AG09309 (cell line): ENCODE data around the gene ZW10.

Source experiments
- DNase-seq: peaks from one replicate; pipeline ENCODE4 v3.0.0-alpha.2; 2010; ENCODE audit warnings: low read depth
- H3K4me3 ChIP-seq: 2 replicates; pipeline ENCODE4 v1.5.1; 2011; ENCODE audit warnings: mild to moderate bottlenecking, low read depth, low read length, moderate library complexity; ENCODE audit not compliant: control insufficient read depth
- TF ChIP-seq, protein P1 (sequence below): IDR thresholded peaks from 2 replicates; pipeline ENCODE4 v1.5.1; 2011; ENCODE audit warnings: mild to moderate bottlenecking, low read depth, low read length, inconsistent platforms; ENCODE audit not compliant: insufficient read depth, control insufficient read depth; ENCODE audit errors: missing control alignments

Gene ZW10

DNA sequence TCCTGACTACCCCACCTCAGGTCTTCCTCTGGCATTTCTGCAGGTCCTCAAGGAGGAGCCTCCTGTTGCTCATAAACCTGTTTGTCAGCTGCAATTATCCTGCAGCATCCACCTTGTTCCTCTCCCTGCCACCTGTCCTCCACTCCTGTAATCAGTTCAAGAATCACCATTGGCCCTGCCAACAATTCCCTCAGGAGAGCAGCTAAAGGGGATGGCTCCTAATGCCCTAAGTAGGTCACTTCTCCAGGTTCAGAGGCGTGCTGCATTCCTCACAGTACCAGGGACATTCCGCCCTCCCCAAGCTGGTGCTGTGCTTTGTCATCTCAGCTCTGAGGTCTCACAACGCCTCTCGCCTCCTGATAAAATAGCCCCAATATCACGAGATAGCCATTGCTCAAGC lies 8.2 kb upstream of the ZW10 start:
- DNase-seq = no peak

DNA sequence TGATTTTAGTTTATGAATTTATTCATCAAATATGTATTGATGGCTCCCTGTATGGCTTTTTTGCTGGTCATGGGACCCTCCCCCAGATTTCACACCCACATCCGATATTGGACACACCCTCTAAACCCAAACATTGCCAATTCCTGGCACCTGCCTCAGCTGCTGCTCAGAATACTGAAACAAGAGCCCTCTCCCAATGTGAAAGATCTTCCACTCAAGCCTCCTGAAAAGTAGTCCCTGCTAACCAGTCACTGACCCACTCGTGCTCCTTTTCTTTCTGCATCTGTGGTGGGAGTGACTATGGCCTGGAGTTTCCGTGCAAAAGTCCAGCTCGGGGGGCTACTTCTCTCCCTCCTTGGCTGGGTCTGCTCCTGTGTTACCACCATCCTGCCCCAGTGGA lies 6.0 kb upstream of the ZW10 start, which contains the start of gene CLDN25:
TSS of gene CLDN25 (plus strand) at position 301 of the 400 bp plus-strand sequence. CDS start at position 301, 0 bp downstream.
- TF ChIP-seq, protein P1, sequence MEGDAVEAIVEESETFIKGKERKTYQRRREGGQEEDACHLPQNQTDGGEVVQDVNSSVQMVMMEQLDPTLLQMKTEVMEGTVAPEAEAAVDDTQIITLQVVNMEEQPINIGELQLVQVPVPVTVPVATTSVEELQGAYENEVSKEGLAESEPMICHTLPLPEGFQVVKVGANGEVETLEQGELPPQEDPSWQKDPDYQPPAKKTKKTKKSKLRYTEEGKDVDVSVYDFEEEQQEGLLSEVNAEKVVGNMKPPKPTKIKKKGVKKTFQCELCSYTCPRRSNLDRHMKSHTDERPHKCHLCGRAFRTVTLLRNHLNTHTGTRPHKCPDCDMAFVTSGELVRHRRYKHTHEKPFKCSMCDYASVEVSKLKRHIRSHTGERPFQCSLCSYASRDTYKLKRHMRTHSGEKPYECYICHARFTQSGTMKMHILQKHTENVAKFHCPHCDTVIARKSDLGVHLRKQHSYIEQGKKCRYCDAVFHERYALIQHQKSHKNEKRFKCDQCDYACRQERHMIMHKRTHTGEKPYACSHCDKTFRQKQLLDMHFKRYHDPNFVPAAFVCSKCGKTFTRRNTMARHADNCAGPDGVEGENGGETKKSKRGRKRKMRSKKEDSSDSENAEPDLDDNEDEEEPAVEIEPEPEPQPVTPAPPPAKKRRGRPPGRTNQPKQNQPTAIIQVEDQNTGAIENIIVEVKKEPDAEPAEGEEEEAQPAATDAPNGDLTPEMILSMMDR = no peak
- DNase-seq = no peak
- no peak within 1 kb of the TSS for H3K4me3 ChIP-seq

More for the DNA sequence above, 8.2 kb upstream of the ZW10 start:
- H3K4me3 ChIP-seq = no peak overlapping the region
- TF ChIP-seq, protein P1 = no peak

DNA sequence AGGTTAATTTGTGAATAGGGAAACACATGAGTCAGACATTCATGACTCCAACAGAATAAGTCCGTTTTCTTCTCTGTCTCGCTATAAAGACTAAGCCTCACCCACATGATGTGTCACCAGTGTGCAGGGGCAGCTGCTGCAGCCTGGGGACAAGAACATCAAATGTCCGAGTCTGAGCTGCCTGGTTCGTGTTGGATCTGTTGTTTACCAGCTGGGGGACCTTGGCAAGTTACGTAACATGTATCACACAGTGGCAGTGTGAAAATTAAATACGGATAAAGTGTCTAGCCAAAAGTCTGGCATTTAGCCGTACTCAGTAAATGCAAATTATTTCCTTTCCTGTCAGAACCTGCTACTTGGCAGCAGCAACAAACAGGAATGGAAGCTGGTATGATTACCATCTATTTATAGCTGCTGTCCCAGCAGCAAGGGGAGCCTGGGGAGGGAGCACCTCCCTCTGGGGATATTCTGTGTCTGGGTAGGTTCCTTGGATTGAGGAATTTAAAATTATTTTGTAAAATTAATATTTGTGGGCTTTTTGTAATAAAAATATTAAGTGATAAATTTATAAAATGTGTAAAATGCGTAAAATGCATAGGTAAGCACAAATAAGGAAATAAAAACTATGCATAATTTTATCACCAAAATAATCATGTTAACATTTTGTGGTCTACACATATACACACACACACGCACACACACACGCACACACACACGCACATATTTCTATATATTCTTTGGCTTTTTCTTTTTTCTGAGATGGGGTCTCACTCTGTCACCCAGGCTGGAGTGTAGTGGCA lies 4.8 kb upstream of the ZW10 start:
- no peak for DNase-seq
- TF ChIP-seq, protein P1 = no peak
- no peak overlapping the region for H3K4me3 ChIP-seq

DNA sequence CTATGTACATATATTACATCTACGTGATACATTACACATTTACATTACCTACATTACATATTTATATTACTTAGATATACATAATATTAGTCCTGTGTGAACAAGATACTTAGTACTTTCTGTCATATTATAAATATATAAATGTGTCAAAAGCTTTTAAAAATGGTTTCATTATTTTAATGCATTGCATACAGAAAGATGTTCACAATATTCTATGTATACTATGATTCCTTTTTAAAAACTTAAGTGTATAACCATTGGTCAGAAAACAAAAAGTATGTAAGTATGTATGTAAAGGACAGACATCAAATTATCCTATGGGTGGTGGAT lies 647 bp upstream of the ZW10 start:
- TF ChIP-seq, protein P1 = no peak
- no peak for DNase-seq
- peak overlapping the region; percentile 62; the same call in 1 of the 2 replicates for H3K4me3 ChIP-seq

DNA sequence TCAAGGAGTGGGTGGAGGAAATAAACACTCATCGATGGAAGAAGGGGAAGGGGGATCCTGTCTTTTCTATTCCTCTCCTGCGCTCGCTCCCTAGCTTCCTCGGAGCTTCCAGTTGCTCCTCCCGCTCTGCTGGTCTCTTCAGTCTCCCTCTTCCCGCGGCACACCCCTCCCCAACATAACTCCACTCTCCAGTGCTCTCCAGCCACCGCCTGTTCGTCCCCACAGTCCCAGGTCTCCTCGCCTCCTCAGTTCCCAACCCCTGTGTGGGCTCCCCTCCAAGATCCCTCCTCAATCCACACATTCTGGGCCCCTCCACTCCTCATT lies 438 bp downstream of the ZW10 start:
- DNase-seq = no peak
- TF ChIP-seq, protein P1 = no peak
- H3K4me3 ChIP-seq = peak overlapping the region; percentile 62

DNA sequence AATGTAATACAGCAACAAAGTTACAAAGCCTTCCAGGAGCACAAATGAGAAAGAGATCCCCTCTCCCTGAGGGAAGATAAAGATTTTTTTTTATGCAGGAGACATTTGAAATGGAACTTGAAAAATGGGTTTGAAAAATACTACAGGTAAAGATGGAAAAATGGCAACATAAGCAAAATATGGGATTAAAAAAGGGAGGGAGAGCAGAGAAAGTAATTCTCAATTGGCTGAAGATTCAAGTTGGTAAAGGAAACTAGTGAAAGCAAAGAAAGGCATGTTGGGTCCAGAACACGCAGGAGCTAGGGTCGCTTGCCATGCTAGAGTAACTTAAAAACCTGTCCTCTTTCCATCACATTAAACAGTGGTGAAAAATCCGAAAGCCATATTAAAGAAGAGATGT lies 1.5 kb downstream of the ZW10 start:
- TF ChIP-seq, protein P1 = no peak
- H3K4me3 ChIP-seq = no peak overlapping the region

More for the DNA sequence above, 1.5 kb downstream of the ZW10 start:
- DNase-seq = no peak
